WTC11 (cell line): ENCODE results near the gene LRRC8A. TPM values are rescaled to one million over a fixed set of nuclear protein-coding genes. Genes with fewer than 3 reads are reported as not detected.

Source experiments
- ATAC-seq: fragments of 200-7000 bp; cut with Tn5 transposase; 2 replicates; pipeline ENCODE4 v1.10.0; 2021; ENCODE audit warnings: mild to moderate bottlenecking, moderate library complexity
- CTCF ChIA-PET: fragments of 300-600 bp; sonication (Branson Sonifier 250); formaldehyde crosslinking; loops from one replicate; lab custom pipeline; 2021; ENCODE audit warnings: antibody characterized with exemption; lab: Charles Lee
- POLR2A ChIA-PET: fragments of 350-600 bp; sonication (Branson Sonifier 250); formaldehyde crosslinking; loops from one replicate; lab custom pipeline; 2021; ENCODE audit warnings: antibody characterized with exemption; lab: Charles Lee
- DNase-seq: peaks from one replicate; pipeline ENCODE4 v3.0.0; 2021; ENCODE audit warnings: low spot score
- H3K27ac Mint-ChIP-seq: 2 replicates; pipeline ENCODE4 v1.8.0; 2021; ENCODE audit warnings: mixed read lengths
- H3K27me3 Mint-ChIP-seq: 2 replicates; pipeline ENCODE4 v1.8.0; 2021; ENCODE audit warnings: low read depth, mild to moderate bottlenecking, moderate library complexity, mixed read lengths
- H3K36me3 Mint-ChIP-seq: 2 replicates; pipeline ENCODE4 v1.8.0; 2021; ENCODE audit warnings: mixed read lengths
- H3K4me1 Mint-ChIP-seq: 2 replicates; pipeline ENCODE4 v1.8.0; 2022; ENCODE audit warnings: mixed read lengths
- H3K4me3 Mint-ChIP-seq: 2 replicates; pipeline ENCODE4 v1.8.0; 2021; ENCODE audit warnings: mild to moderate bottlenecking, moderate library complexity, mixed read lengths
- H3K9me3 Mint-ChIP-seq: 2 replicates; pipeline ENCODE4 v1.8.0; 2021; ENCODE audit warnings: mixed read lengths
- AFF4 ChIP-seq: sonication (generic); formaldehyde crosslinking; IDR thresholded peaks from 2 replicates; pipeline ENCODE4 v1.8.1; 2023; ENCODE audit warnings: mild to moderate bottlenecking, missing genetic modification reagents, borderline replicate concordance
- ATF3 ChIP-seq: sonication (generic); formaldehyde crosslinking; conservative IDR thresholded peaks from 2 replicates; pipeline ENCODE4 v1.8.1; 2022; ENCODE audit warnings: mild to moderate bottlenecking, missing genetic modification reagents
- CREM ChIP-seq: sonication (generic); formaldehyde crosslinking; IDR thresholded peaks from 2 replicates; pipeline ENCODE4 v1.8.1; 2022; ENCODE audit warnings: mild to moderate bottlenecking, missing genetic modification reagents, moderate library complexity
- ELF4 ChIP-seq: sonication (generic); formaldehyde crosslinking; IDR thresholded peaks from 2 replicates; pipeline ENCODE4 v1.8.1; 2022; ENCODE audit warnings: low read depth, mild to moderate bottlenecking, moderate library complexity, missing genetic modification reagents
- ESRRA ChIP-seq: sonication (generic); formaldehyde crosslinking; IDR thresholded peaks from 2 replicates; pipeline ENCODE4 v1.8.1; 2022; ENCODE audit warnings: mild to moderate bottlenecking, missing genetic modification reagents, borderline replicate concordance
- ETV6 ChIP-seq: sonication (generic); formaldehyde crosslinking; IDR thresholded peaks from 2 replicates; pipeline ENCODE4 v1.8.1; 2022; ENCODE audit warnings: mild to moderate bottlenecking, missing genetic modification reagents
- IRF2 ChIP-seq: sonication (generic); formaldehyde crosslinking; IDR thresholded peaks from 2 replicates; pipeline ENCODE4 v1.8.0; 2022; ENCODE audit warnings: low read depth, missing genetic modification reagents, borderline replicate concordance
- MXD4 ChIP-seq: fragments of 250-450 bp; sonication (Bioruptor Pico); IDR thresholded peaks from 2 replicates; pipeline ENCODE4 v1.8.0; 2021; ENCODE audit warnings: mild to moderate bottlenecking, moderate library complexity, borderline replicate concordance
- NR2C2 ChIP-seq: sonication (generic); formaldehyde crosslinking; IDR thresholded peaks from 2 replicates; pipeline ENCODE4 v1.8.0; 2022; ENCODE audit warnings: mild to moderate bottlenecking, missing genetic modification reagents
- PRDM15 ChIP-seq: sonication (generic); formaldehyde crosslinking; IDR thresholded peaks from 2 replicates; pipeline ENCODE4 v1.8.0; 2022; ENCODE audit warnings: missing genetic modification reagents
- USF1 ChIP-seq: sonication (generic); formaldehyde crosslinking; IDR thresholded peaks from 2 replicates; pipeline ENCODE4 v1.8.0; 2022; ENCODE audit warnings: mild to moderate bottlenecking, missing genetic modification reagents
- ZNF121 ChIP-seq: sonication (generic); formaldehyde crosslinking; IDR thresholded peaks from 2 replicates; pipeline ENCODE4 v1.8.0; 2023; ENCODE audit warnings: missing genetic modification reagents
- ZNF281 ChIP-seq: sonication (generic); formaldehyde crosslinking; IDR thresholded peaks from 2 replicates; pipeline ENCODE4 v1.8.0; 2023; ENCODE audit warnings: mild to moderate bottlenecking, missing genetic modification reagents
- ZNF423 ChIP-seq: fragments of 250-450 bp; sonication (Bioruptor Pico); IDR thresholded peaks from 2 replicates; pipeline ENCODE4 v2.1.2; 2022; ENCODE audit warnings: mild to moderate bottlenecking, moderate library complexity
- ZNF532 ChIP-seq: fragments of 250-450 bp; sonication (Bioruptor Pico); IDR thresholded peaks from 2 replicates; pipeline ENCODE4 v1.9.0; 2021; ENCODE audit warnings: mild to moderate bottlenecking, borderline replicate concordance
- total RNA-seq: library from RNA; stranded (reverse); gene quantifications from 3 replicates; pipeline ENCODE4 v1.2.3, GENCODE V29; 2021
- TF ChIP-seq, protein P1 (sequence below): fragments of 200-600 bp; IDR thresholded peaks from 2 replicates; pipeline ENCODE4 v1.8.0; 2022; ENCODE audit warnings: antibody characterized with exemption

LRRC8A gene
- total RNA-seq, 1 experiment from 2014 or later: 83.5 TPM

GRCh38 chr9:128916745-128917144 lies 34.8 kb downstream of the LRRC8A start (continued):
- TF ChIP-seq MXD4 (CRISPR knock-in tag) (no peak), ELF4 (CRISPR knock-in tag) (no peak), ZNF532 (CRISPR knock-in tag) (no peak), IRF2 (CRISPR knock-in tag) (no peak), ETV6 (no peak)

GRCh38 chr9:128917151-128917849 lies 35.4 kb downstream of the LRRC8A start:
- no peak for DNase-seq
- peaks cover 29% of the 10 kb centered on the region for H3K36me3 Mint-ChIP-seq
- no peak overlapping the region for H3K4me3 Mint-ChIP-seq
- H3K9me3 Mint-ChIP-seq: no peaks in the 10 kb centered on the region
- H3K4me1 Mint-ChIP-seq: peaks cover 23% of the 10 kb centered on the region
- peak overlapping the region; percentile 91; the same call in 1 of the 2 replicates for H3K27ac Mint-ChIP-seq
- H3K27me3 Mint-ChIP-seq: no peaks in the 10 kb centered on the region
- ChIA-PET POLR2A (no interaction called here), CTCF (no interaction called here)
- no peak for ATAC-seq
- TF ChIP-seq PRDM15 (CRISPR knock-in tag): no peak
- TF ChIP-seq ATF3 (CRISPR knock-in tag): no peak
- TF ChIP-seq USF1 (CRISPR knock-in tag): no peak
- TF ChIP-seq IRF2 (CRISPR knock-in tag): no peak
- no peak for TF ChIP-seq NR2C2 (CRISPR knock-in tag)
- TF ChIP-seq CREM (CRISPR knock-in tag): no peak
- TF ChIP-seq AFF4: no peak
- no peak for TF ChIP-seq ESRRA (CRISPR knock-in tag)
- TF ChIP-seq ZNF121 (CRISPR knock-in tag): no peak
- no peak for TF ChIP-seq ZNF281 (CRISPR knock-in tag)
- TF ChIP-seq ZNF423 (CRISPR knock-in tag): no peak
- TF ChIP-seq, protein P1, sequence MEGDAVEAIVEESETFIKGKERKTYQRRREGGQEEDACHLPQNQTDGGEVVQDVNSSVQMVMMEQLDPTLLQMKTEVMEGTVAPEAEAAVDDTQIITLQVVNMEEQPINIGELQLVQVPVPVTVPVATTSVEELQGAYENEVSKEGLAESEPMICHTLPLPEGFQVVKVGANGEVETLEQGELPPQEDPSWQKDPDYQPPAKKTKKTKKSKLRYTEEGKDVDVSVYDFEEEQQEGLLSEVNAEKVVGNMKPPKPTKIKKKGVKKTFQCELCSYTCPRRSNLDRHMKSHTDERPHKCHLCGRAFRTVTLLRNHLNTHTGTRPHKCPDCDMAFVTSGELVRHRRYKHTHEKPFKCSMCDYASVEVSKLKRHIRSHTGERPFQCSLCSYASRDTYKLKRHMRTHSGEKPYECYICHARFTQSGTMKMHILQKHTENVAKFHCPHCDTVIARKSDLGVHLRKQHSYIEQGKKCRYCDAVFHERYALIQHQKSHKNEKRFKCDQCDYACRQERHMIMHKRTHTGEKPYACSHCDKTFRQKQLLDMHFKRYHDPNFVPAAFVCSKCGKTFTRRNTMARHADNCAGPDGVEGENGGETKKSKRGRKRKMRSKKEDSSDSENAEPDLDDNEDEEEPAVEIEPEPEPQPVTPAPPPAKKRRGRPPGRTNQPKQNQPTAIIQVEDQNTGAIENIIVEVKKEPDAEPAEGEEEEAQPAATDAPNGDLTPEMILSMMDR: no peak
